ENCODE results near the gene LRCH3.
"Not testable (repeated sequence)": the region's sequence is repeated elsewhere in the genome, so short reads cannot be mapped to it uniquely, and the experiment has no call there.

The LRCH3 gene

DNA sequence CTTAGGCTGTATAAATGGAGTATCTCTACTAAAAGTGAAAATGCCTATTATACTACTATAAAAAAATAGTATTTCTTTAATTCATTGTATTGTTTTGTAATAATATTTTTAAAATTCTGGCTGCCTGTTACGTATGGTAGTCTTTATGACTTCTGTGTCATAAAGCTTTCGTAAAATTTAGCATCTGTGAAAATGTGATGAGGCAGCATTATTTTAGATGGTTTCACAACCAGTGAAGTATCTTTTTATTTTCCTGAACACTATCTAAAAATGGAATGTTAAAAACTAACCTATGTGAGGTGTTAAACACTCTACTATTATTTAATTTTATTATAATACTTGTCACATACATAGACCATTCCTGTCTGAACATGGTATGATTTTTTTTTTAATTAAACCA is 46.2 kb downstream of the LRCH3 start:
- DNase-seq: no peak

DNA sequence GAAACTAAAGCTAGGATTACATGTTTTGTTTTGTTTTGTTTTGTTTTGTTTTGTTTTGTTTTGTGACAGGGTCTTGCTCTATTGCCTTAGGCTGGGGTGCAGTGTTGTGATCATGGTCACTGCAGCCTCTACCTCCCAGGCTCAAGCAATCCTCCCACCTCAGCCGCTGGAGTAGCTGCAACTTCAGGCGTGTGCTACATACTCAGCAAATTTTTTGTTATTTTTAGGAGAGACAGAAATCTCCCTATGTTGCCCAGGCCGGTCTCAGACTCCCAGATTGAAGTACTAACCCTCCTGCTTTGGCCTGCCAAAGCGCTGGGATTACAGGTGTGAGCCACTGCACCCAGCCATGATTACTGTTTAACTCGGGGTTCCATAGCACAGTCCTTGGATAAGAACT is 50.7 kb downstream of the LRCH3 start:
- no peak for DNase-seq

DNA sequence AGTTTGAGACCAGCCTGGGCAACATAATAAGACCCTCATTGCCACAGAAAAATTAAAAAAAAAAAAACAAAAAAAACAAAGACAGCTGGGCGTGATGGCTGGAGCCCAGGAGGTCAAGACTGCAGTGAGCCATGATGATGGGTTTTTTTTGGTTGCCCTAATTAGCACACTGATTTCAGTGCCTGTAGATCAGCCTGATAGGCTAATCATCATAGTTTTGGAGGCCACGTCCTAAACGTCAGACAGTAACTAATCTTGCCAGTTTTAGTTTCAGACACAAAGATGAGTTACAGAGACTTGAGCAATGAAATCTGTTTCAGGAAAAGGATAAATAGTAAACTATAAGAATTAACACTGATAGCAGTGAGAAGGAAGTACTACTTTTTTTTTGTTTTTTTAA is 55.4 kb downstream of the LRCH3 start:
- no peak for DNase-seq

DNA sequence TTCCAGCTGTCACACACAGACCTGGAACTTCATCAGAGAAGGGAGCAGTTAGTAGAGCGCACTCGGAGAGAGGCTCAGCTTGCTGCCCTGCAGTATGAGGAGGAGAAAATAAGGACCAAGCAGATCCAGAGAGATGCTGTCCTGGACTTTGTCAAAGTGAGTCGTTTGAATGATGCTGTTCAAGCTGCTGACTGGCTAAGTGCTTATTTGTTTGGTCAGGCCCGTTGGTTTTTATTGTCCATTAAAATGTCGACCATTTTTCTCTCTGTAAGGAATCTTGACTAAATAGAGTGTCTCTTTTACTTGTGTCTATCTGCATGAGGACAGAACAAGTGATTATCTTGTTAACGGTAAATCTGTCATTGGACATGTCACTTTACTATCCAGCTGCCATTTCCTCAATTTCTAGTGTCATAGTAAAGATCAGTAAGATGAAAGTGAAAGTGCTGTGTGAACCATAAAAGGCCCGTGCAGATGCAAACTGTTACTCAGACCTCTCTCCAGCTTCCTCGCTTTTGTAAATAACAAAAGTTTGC is 56.9 kb downstream of the LRCH3 start:
- no peak for DNase-seq

DNA sequence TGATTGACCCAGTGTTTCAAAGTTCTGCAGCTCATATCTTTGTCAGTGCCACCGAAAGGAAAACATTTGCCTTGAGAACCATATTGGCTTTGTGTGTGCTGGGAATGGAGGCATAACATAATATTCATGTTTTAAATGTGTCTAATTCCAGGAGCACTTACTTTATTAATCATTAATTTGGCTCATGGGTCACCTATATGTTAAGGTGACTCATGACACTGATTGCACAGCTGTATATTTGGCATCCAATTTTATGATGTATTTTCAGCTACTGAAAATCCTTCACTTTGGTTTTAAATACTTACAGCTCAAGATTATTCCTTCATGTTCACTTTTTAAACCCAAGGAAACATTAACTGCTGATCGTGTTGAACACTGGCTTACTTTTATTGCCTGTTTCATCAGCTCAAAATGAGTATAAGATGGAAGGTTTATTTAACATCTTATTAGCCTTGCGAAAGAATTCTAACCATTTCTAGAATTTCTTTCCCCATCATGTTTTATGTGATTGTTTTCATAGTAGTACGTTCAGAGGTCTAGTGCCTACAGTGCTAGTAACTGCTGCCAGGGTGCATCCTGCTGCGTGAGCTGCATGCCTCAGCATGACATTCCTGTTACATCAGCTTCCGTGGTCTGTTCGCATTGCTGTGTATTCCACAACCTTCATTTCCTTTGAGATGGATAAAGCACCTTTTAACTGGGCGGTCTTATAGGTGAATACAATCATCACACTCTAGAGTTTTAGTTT is 63.7 kb downstream of the LRCH3 start:
- DNase-seq: no peak

DNA sequence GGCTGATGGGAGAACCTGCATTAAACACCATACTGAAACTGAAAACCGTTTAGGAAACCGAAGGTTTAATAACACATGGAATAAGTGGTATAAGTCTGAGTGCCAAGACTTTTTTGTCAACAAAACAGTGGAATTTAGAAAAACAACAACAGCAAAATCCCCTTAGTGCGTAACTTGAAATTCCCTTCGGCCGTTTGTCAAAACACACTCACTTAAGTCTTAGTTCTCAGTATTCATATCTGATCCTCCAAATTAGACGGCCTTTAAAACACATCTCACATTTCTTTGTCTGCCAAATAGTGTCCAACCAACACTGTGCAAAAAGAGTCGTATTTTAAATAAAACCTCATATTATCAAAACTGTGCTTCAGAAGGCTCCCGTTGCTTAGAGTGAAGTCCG is 64.5 kb downstream of the LRCH3 start:
- DNase-seq: no peak

DNA sequence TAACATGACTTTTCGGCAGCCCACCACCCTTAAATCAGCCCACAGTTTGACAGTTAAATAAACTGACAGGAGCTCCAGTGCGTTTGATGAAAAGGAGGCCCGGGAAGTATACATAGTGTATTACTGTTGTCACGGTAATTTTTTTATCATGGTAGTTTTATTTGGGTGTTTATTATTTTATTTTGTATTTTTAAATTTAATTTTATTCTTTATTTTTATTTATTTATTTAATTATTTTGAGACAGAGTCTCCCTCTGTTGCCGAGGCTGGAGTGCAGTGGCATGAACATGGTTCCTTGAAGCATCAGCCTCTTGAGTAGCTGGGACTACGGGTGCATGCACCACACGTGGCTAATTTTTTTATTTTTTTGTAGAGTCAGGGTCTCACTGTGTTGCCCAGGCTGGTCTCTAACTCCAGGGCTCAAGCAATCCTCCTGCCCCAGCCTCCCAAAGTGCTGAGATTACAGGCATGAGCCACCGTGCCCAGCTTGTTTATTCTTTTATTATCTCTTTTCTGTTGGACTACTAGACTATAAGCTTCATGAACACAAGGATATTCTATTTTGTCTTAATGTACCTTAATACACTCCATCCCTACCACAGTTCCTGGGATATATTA is 65.3 kb downstream of the LRCH3 start:
- no peak for DNase-seq

DNA sequence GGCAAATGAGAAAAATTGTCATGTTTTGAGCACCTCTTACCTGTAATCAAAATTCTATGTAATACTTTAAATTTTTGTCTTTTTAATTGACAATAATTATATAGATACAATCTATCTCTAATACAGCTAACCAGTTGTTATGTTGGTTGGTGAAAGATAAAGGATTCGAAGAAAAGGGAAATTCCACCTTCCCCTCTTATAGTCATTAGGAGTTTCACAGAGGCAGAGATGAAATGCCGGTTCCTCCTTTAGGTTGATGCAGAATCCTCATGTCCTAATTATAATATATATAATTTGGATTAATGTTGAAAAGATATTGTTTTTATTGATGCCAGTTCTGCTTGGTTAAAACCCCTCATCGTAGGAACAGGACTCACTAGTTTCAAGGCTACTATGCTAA is 67.1 kb downstream of the LRCH3 start:
- no peak for DNase-seq

DNA sequence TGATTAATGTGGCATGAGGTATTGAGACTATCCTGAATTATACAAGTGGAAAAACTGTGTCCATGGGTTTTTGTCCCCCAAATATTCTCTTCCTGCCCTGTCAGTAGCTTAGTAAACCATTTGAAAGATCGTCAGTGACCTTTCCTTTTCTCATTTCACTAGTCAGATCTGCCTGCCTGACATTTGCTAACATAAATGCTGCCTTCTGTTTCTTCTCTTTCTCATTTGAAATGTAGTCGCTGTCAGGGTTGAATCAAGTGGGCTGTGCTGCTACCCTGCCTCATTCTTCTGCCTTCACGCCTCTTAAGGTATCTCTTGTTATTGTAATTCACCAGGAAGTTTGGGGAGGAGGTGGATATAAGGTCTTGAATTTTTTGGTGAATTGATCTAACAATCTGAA is 67.5 kb downstream of the LRCH3 start:
- no peak for DNase-seq

DNA sequence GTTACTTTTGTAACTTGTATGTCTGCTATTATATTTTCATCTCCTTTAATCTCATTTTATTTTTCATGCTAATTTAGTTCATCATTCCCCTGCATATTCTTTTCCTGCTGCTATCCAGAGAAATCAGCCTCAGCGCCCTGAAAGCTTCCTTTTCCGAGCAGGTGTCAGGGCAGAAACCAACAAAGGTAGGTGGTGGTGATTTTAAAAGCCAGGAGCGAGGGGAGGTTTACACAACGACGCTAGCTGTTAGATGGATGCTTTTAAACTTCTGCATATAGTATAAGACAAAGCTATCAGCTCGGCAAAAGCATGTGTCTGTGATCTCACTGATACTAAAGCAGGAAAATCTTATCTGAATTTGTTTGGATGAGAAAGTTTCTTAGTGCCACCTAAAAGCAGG is 75.0 kb downstream of the LRCH3 start:
- DNase-seq: no peak

DNA sequence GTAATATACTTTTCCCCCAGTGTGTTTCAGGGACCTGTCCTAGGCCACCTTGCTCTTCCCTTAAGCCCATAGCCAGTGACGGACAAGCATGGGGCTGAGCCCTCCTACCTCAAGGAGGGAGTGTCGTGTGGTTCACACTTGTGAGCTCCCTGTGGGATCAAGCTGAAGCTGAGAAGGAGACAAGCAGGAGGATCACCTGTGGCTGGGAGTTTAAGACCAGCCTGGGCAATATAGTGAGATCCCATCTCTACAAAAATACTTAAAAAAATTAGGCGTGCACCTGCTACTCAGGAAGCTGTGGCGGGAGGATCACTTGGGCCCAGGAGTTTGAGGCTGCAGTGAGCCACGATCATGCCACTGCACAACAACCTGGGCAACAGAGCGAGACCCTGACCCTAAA is 82.3 kb downstream of the LRCH3 start:
- no peak for DNase-seq

DNA sequence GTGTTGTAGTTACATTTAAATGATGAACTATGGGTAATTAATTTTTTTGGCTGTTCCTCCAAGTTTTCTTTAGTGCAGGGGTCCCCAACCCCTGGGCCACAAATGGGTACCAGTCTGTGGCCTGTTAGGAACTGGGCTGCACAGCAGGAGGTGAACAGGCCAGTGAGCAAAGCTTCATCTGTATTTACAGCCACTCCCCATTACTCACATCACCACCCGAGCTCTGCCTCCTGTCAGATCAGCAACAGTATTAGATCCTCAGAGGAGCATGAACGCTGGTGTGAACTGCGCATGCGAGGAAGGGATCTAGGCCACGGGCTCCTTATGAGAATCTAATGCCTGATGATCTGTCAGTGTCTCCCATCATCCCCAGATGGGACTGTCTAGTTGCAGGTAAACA is 83.0 kb downstream of the LRCH3 start:
- no peak for DNase-seq

DNA sequence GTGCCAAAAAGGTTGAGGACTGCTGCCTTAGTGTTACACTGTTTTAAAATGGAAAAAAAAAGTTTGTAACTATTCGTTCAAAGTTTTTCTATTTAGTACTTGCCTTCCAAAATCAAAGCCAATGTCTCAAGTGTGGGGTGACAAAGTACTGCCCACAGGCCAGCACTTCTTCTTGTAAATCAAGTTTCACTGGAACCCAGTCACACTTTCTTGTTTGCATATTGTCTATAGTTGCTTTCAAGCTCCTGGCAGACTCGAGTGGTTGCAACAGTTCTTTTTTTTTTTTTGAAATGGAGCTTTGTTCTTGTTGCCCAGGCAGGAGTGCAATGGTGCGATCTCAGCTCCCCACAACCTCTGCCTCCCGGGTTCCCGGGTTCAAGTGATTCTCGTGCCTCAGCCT is 83.6 kb downstream of the LRCH3 start:
- DNase-seq: no peak

DNA sequence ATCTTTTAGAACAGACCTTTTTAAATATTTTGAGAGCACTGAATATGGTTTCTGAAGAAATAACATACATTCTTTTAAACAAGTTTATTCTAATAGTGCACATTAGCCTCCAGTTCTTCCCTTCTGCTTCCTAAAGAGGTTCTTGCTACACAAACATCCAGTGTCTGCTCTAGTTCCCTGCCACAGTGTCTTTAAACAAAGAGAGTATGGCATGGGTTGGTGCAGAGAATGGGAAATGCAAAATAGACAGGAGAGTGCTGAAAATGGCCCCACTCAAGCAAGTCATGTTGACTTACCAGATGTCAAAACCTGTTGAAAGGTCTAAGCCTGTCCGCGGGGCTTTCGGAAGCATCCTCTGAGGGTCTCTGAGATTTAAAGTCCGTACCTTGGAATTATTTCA is 86.8 kb downstream of the LRCH3 start:
- DNase-seq: no peak

DNA sequence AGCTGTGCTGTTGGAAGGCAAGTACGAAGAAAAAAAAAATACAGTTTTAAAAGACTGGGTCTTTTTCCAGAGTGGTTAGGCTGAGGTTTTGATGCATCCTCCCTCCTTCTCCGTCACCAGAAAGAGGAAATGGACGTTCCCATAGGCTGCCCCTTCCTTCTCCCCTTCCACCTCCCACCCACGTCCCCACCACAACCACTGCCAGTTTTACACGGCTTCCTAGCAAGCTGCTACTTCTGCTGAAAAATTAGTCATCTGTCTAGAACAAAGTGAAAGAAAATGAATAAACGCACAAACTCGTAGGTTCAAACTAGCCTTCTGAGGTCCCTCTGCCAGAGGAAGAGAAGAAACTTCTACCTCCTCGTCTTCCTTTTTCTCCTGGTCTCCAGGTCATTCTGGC is 87.4 kb downstream of the LRCH3 start:
- no peak for DNase-seq

DNA sequence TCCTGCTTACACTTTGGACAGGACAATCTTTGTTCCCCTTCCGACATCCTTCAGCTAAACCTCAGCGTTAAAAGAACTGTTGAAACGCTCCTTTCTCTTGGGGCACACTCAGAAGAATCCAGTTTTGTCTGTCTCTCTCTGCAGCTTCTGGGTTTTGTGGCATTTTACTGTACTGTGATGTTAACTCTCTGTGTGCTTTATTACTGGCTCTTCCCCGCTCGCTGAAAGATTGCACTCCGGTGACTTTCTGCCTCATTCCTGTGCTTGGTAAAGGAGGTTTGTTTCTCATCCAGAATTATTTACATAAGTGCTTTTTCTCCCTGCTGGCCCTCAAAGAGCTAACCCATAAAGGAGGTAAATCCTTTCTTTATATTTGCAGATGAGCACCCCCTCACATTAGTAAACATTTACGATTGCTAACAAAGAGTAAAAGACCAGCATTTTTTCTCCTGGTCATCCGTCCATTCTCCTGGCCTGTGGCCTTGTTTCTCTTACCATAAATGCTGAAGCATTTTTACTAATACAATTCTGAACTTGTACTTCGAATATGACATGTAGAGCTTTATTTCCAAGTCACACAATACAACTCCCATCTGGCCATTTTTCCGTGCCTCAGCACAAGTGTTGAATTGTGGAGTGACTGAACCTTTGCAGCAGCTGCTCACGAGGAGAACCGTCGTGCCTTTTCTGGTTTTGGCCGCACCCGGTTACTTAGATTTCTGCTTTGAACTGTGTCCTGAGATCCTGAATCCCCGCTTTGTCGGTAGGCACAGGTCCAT is 89.6 kb downstream of the LRCH3 start:
- DNase-seq: no peak

DNA sequence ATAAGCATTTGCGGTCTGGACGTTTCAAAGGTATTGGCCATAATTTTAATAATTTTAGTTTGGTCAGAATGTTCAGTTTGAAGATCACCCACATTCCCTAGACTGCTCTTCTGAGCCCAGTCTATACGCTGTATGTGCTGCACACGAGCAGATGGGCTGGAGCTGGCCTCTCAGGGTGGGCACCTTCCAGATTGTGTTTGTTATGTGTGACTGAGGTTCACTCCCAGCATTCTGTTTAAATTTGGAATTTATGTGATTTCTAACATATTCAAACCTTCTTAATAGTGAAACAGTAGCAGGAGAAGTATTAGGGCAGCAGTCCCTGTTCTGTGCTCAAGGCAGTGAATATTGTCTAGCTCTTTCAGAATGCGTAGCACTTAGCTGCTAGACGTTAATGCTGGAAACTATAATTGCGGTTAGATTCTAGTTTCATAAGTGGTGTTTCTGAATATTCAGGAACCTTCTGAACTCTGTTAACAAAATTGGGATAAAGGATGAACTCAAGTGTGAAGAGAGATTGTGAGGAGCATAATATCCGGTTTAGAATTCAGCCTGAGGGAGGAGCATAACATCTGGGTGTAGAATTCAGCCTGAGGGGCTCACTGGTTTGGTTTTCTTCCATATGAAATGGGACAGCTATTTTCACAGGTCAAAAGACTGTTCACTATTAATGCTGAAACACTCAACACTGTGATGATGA is 90.4 kb downstream of the LRCH3 start:
- DNase-seq: no peak

DNA sequence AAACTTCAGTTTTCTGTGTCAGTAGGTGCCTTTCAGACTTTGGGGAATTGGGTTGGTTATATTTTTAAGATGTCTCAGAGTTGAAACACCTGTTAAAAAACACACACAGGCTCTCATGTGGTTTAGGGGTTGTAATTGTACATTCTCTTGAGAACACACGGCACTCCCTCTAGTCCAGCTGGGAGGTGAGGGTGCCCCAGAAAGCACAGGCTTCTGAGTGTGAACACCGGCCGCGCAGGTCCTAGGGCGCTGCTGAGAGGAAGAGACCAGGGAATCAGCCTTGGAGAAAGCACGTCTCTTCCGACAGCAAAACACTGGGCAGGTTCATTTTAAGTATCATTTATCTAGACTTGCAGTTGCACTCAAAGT is 90.9 kb downstream of the LRCH3 start:
- no peak for DNase-seq

DNA sequence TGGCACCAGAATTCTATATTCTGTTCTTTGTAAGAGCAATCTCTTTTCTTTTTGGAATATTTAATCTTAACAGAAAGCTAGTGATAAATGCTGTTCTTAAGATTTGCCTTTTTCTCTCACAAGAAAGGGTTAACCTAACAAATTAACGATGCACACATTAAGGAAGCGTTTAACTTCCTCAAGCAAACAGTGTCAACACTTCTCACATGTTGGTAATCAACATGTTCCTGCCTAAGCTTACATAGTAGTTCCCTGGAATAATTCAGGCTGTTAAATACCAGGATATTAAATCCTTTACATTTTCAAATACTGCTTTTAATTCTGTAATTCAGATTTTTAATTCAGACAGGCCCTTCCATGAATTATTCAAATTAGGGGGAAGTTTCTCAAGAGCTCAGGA is 91.5 kb downstream of the LRCH3 start:
- DNase-seq: no peak

DNA sequence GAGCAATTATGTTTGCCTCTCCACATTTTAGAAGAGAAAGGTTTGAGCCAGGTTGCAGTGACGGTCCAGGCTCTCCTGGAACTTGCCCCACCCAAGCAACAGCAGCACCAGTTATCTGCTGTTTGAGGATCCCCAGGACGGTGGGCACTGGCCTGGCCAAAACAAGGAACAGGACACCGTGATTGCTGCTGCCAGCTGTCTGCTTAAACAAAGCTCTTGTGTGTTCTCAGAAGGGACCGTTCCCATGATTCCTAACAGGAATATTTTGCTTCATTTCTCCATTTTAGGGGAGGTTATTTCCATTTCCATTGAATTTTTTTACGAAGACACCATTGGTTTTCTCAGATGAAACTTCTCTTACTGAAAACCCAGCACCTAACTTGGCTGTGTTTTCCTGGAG is 92.5 kb downstream of the LRCH3 start:
- no peak for DNase-seq

DNA sequence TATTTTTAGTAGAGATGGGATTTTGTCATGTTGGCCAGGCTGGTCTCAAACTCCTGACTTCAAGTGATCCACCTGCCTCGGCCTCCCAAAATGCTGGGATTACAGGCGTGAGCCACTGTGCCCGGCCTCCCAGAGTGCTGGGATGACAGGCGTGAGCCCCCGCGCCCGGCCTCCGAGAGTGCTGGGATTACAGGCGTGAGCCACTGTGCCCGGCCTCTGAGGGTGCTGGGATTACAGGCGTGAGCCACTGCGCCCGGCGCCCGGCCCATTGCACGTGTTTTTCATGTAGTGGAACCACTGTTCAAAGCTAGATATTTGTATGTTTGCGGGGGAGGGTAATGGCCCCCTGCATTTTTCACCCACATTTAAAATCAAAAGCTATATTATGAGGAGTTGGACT is 93.3 kb downstream of the LRCH3 start:
- DNase-seq: not testable (repeated sequence)

DNA sequence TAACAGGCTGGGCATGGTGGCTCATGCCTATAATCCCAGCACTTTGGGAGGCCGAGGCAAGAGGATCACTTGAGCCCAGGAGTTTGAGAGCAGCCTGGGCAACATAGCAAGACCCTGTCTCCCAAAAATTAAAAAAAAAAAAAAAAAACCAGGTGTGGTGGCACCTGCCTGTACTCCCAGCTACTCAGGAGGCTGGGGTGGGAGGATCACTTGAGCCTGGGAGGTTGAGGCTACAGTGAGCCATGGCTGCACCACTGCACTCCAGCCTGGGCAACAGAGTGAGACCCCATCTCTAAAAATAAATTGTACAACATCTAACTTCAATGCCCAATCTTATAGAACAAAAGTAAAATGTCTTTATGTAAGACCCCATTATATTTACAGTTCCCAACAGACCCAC is 95.0 kb downstream of the LRCH3 start:
- not testable (repeated sequence) for DNase-seq

DNA sequence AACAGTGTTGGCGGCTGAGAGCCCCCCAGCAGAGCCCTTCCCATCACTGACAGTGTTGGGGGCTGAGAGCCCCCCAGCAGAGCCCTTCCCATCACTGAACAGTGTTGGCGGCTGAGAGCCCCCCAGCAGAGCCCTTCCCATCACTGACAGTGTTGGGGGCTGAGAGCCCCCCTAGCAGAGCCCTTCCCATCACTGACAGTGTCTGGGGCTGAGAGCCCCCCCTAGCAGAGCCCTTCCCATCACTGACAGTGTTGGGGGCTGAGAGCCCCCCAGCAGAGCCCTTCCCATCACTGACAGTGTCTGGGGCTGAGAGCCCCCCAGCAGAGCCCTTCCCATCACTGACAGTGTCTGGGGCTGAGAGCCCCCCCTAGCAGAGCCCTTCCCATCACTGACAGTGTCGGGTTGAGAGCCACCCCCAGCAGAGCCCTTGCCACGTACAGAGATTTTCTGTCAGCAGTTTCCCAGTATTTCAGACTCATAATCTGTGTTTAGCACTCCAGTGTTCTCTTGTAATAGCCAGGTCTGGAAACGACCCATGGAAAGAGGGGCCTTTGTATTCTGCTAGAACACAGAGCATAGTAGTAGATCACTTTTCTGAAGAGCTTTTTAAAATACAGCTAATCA is 96.5 kb downstream of the LRCH3 start:
- DNase-seq: not testable (repeated sequence)
